Osteocyte (in vitro differentiated cells): ENCODE results near the gene ATF7. TPM values are rescaled to one million over a fixed set of nuclear protein-coding genes. Genes with fewer than 3 reads are reported as not detected.
"Not testable (repeated sequence)": the region's sequence is repeated elsewhere in the genome, so short reads cannot be mapped to it uniquely, and the experiment has no call there.

Experiments
- DNase-seq: peaks from one replicate; pipeline ENCODE4 v3.0.0; 2021; ENCODE audit warnings: mixed read lengths; ENCODE audit not compliant: unreplicated experiment; ENCODE audit errors: extremely low spot score
- H3K27ac Mint-ChIP-seq: one replicate; pipeline ENCODE4 v1.8.0; 2021; ENCODE audit warnings: mild to moderate bottlenecking, mixed read lengths; ENCODE audit not compliant: unreplicated experiment
- H3K27me3 Mint-ChIP-seq: one replicate; pipeline ENCODE4 v1.8.0; 2021; ENCODE audit warnings: mixed read lengths; ENCODE audit not compliant: unreplicated experiment
- H3K36me3 Mint-ChIP-seq: one replicate; pipeline ENCODE4 v1.8.0; 2021; ENCODE audit warnings: mixed read lengths; ENCODE audit not compliant: unreplicated experiment
- H3K4me1 Mint-ChIP-seq: one replicate; pipeline ENCODE4 v1.8.0; 2021; ENCODE audit warnings: mixed read lengths; ENCODE audit not compliant: unreplicated experiment
- H3K4me3 Mint-ChIP-seq: one replicate; pipeline ENCODE4 v1.8.0; 2021; ENCODE audit warnings: mild to moderate bottlenecking, moderate library complexity, mixed read lengths; ENCODE audit not compliant: unreplicated experiment
- H3K9me3 Mint-ChIP-seq: one replicate; pipeline ENCODE4 v1.8.0; 2021; ENCODE audit warnings: mixed read lengths; ENCODE audit not compliant: unreplicated experiment
- CTCF ChIP-seq: fragments of 200-600 bp; sonication (generic); IDR thresholded peaks from 2 replicates; pipeline ENCODE4 v1.5.0; 2021; ENCODE audit warnings: antibody characterized with exemption, mild to moderate bottlenecking, moderate library complexity
- total RNA-seq: library from RNA; stranded (reverse); gene quantifications from 2 replicates; pipeline ENCODE4 v1.2.1, GENCODE V29; 2021

Gene ATF7
- total RNA-seq, 1 donor from 2014 or later, result 50.0 TPM

- no peak for TF ChIP-seq CTCF
- no peak overlapping the region for H3K27ac Mint-ChIP-seq
- H3K9me3 Mint-ChIP-seq, result no peaks in the 10 kb centered on the region
- no peaks in the 10 kb centered on the region for H3K36me3 Mint-ChIP-seq
- H3K4me3 Mint-ChIP-seq, result no peak overlapping the region
- DNase-seq, result no peak
- no peaks in the 10 kb centered on the region for H3K4me1 Mint-ChIP-seq
- no peaks in the 10 kb centered on the region for H3K27me3 Mint-ChIP-seq
Observed at GRCh38 chr12:53644133-53644532, 18.0 kb upstream of the ATF7 start.

GRCh38 chr12:53643232-53643979, 17.2 kb upstream of the ATF7 start:
- no peak for TF ChIP-seq CTCF
- H3K27me3 Mint-ChIP-seq, result no peaks in the 10 kb centered on the region
- no peak for DNase-seq
- H3K4me3 Mint-ChIP-seq, result no peak overlapping the region
- no peaks in the 10 kb centered on the region for H3K36me3 Mint-ChIP-seq
- H3K27ac Mint-ChIP-seq, result no peak overlapping the region
- no peaks in the 10 kb centered on the region for H3K9me3 Mint-ChIP-seq
- no peaks in the 10 kb centered on the region for H3K4me1 Mint-ChIP-seq

GRCh38 chr12:53638057-53638456, 11.9 kb upstream of the ATF7 start:
- Mint-ChIP-seq H3K27me3 (no peaks in the 10 kb centered on the region), H3K4me1 (no peaks in the 10 kb centered on the region), H3K9me3 (no peaks in the 10 kb centered on the region), H3K4me3 (no peak overlapping the region), H3K27ac (no peak overlapping the region), H3K36me3 (no peaks in the 10 kb centered on the region)
- DNase-seq, result no peak
- TF ChIP-seq CTCF, result no peak

- Mint-ChIP-seq H3K4me3 (no peak overlapping the region), H3K9me3 (no peaks in the 10 kb centered on the region), H3K27ac (no peak overlapping the region), H3K27me3 (peaks cover 9% of the 10 kb centered on the region), H3K4me1 (no peaks in the 10 kb centered on the region), H3K36me3 (no peaks in the 10 kb centered on the region)
- no peak for TF ChIP-seq CTCF
- DNase-seq, result no peak
Observed at GRCh38 chr12:53636641-53637040, 10.5 kb upstream of the ATF7 start.

- not testable (repeated sequence) for H3K36me3 Mint-ChIP-seq, H3K4me1 Mint-ChIP-seq, H3K27ac Mint-ChIP-seq, H3K9me3 Mint-ChIP-seq, DNase-seq, H3K4me3 Mint-ChIP-seq
- H3K27me3 Mint-ChIP-seq, result peaks cover 12% of the 10 kb centered on the region
Observed at GRCh38 chr12:53635708-53636107, 9.5 kb upstream of the ATF7 start.

GRCh38 chr12:53631721-53632120, 5.5 kb upstream of the ATF7 start:
- no peak overlapping the region for H3K4me3 Mint-ChIP-seq
- TF ChIP-seq CTCF, result no peak
- no peak for DNase-seq
- no peaks in the 10 kb centered on the region for H3K36me3 Mint-ChIP-seq
- H3K9me3 Mint-ChIP-seq, result no peaks in the 10 kb centered on the region
- H3K27ac Mint-ChIP-seq, result no peak overlapping the region
- H3K4me1 Mint-ChIP-seq, result no peaks in the 10 kb centered on the region
- H3K27me3 Mint-ChIP-seq, result peaks cover 12% of the 10 kb centered on the region
